HG03571 (cell line): ENCODE results near the gene EPS8.

ENCODE experiments used
- ATAC-seq: cut with Tn5 transposase; IDR thresholded peaks from one replicate; pipeline ENCODE4 v1.9.1; 2021; ENCODE audit not compliant: unreplicated experiment

Gene EPS8

GRCh38 chr12:15698377-15698871 lies 90.8 kb downstream of the EPS8 start:
- ATAC-seq = no peak

GRCh38 chr12:15697201-15697600 lies 92.0 kb downstream of the EPS8 start:
- ATAC-seq = no peak

GRCh38 chr12:15693228-15693911 lies 95.8 kb downstream of the EPS8 start:
- no peak for ATAC-seq

GRCh38 chr12:15691388-15691787 lies 97.8 kb downstream of the EPS8 start:
- ATAC-seq = no peak

- ATAC-seq = no peak
These were observed 98.9 kb downstream of the EPS8 start for GRCh38 chr12:15690320-15690719.

- ATAC-seq = no peak
These were observed 99.4 kb downstream of the EPS8 start for GRCh38 chr12:15689751-15690191.

GRCh38 chr12:15688838-15689625 lies 100.2 kb downstream of the EPS8 start:
- ATAC-seq = no peak

- ATAC-seq = no peak
These were observed 100.9 kb downstream of the EPS8 start for GRCh38 chr12:15688202-15688736.

- ATAC-seq = no peak
These were observed 101.6 kb downstream of the EPS8 start for GRCh38 chr12:15687583-15687982.

GRCh38 chr12:15684896-15685658 lies 104.1 kb downstream of the EPS8 start:
- ATAC-seq = no peak

- no peak for ATAC-seq
These were observed 106.4 kb downstream of the EPS8 start for GRCh38 chr12:15682826-15683225.

- ATAC-seq = no peak
These were observed 110.0 kb downstream of the EPS8 start for GRCh38 chr12:15679151-15679550.

- no peak for ATAC-seq
These were observed 111.4 kb downstream of the EPS8 start for GRCh38 chr12:15677726-15678201.

- no peak for ATAC-seq
These were observed 112.0 kb downstream of the EPS8 start for GRCh38 chr12:15677228-15677627.

- no peak for ATAC-seq
These were observed 116.4 kb downstream of the EPS8 start for GRCh38 chr12:15672671-15673270.

GRCh38 chr12:15670756-15671155 lies 118.4 kb downstream of the EPS8 start:
- ATAC-seq = no peak

- no peak for ATAC-seq
These were observed 119.8 kb downstream of the EPS8 start for GRCh38 chr12:15669256-15669948.

GRCh38 chr12:15664491-15664890 lies 124.7 kb downstream of the EPS8 start:
- no peak for ATAC-seq

GRCh38 chr12:15662983-15663659 lies 126.1 kb downstream of the EPS8 start:
- no peak for ATAC-seq
